Measurements from ENCODE around the gene KLHL7. TPM values are rescaled to one million over a fixed set of nuclear protein-coding genes. Genes with fewer than 3 reads are reported as not detected.

KLHL7 gene
- total RNA-seq, 1 experiment from 2014 or later, result 20.6 TPM

- Histone ChIP-seq H3K4me3 (replicated peaks in 1 of 2; ENCODE audit: low read depth in 1 of 2, low read length in 2 of 2) (no peak overlapping the region), H4K20me1 (ENCODE audit: insufficient read depth) (no peaks in the 10 kb centered on the region), H3K79me2 (ENCODE audit: insufficient read depth, low read length) (no peaks in the 10 kb centered on the region), H3K27me3 (ENCODE audit: insufficient read depth, low read length) (no peaks in the 10 kb centered on the region), H3K36me3 (ENCODE audit: control insufficient read depth in 1 of 2, insufficient read depth in 2 of 2, low read length in 2 of 2) (no peaks in the 10 kb centered on the region), H2AFZ (ENCODE audit: low read depth, low read length, poor library complexity, severe bottlenecking) (no peak overlapping the region), H3K27ac (ENCODE audit: low read depth, low read length) (no peak overlapping the region), H3K9ac (ENCODE audit: low read length) (no peak overlapping the region), H3K9me2 (ENCODE audit: insufficient read depth) (no peaks in the 10 kb centered on the region), H3K9me3 (ENCODE audit: control insufficient read depth in 1 of 2, insufficient read depth in 1 of 2, low read depth in 1 of 2, low read length in 2 of 2) (no peaks in the 10 kb centered on the region), H3K4me2 (ENCODE audit: low read length) (no peak overlapping the region), H3K4me1 (ENCODE audit: control insufficient read depth in 1 of 2, insufficient read depth in 2 of 2, low read length in 2 of 2) (peaks cover 5 to 8% of the 10 kb centered on the region in 2 experiments; a peak in 2 of 4 replicates)
- ChIA-PET CTCF (no interaction called here), RAD21 (ENCODE audit: low non-redundant PET in 1 of 2, low total read pairs in 2 of 2, uncharacterized antibody in 2 of 2, unreplicated experiment in 2 of 2) (no interaction called here), POLR2A (no interaction called here)
- no TSS peak for BruUV-seq (replicated peaks)
- TF ChIP-seq CBX3 (IDR thresholded peaks at IDR 0.05; ENCODE audit: low read depth) (no peak), EZH2 (IDR thresholded peaks at IDR 0.05) (no peak), EZH2phosphoT487 (IDR thresholded peaks at IDR 0.05; ENCODE audit: borderline replicate concordance) (no peak), SP1 (IDR thresholded peaks at IDR 0.05; ENCODE audit: low read depth) (no peak), TCF7L2 (IDR thresholded peaks at IDR 0.05; ENCODE audit: borderline replicate concordance, extremely low read depth, insufficient read depth, insufficient read length) (no peak)
- ATAC-seq (no peak), DNase-seq (ENCODE audit: low read depth, low spot score) (no peak)
- intact Hi-C loops (cut with micrococcal nuclease), result no loop called here
These were observed 121.4 kb downstream of the KLHL7 start for GRCh38 chr7:23226844-23227450.

Other genes with a start within 250 kb of the KLHL7 start
- gene HYCC1, start 91.7 kb upstream of the KLHL7 start, total RNA-seq (2021; ENCODE audit: unreplicated experiment), result 23.5 TPM
- gene NUP42, start 76.3 kb downstream of the KLHL7 start, total RNA-seq (2021; ENCODE audit: unreplicated experiment), result 36.5 TPM
- gene GPNMB, start 141.0 kb downstream of the KLHL7 start, total RNA-seq (2021; ENCODE audit: unreplicated experiment), result 2.8 TPM
- gene MALSU1, start 193.6 kb downstream of the KLHL7 start, total RNA-seq (2021; ENCODE audit: unreplicated experiment), result 105 TPM

All from HCT116 (cell line).